CD4-positive, alpha-beta T cell treated with Interleukin-17A for 1 hour (primary cell): ENCODE results near the gene TIMP2.
"Not testable (repeated sequence)": the region's sequence is repeated elsewhere in the genome, so short reads cannot be mapped to it uniquely, and the experiment has no call there.

Experiments used
- DNase-seq: peaks from one replicate; pipeline ENCODE4 v3.0.0-alpha.2; 2020

The TIMP2 gene

DNA sequence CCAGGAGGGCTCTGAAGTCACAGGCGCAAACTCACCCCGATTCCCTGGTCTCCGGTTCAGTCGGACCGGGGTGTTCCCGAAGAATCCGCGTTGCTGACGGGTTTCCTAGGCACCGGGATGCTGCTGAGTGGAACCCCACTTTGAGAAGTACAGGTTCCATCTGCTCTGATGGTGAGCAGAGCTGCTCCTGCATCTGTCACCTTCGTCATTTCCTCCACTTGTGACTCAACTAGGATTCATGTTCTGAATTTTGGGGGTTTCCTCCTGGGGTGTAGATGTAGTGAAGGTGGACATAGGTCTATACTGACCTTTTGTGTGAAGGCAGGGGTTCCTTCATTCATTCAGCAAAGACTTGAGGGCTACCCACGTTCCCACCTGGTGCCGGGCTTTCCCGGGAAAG is 29.5 kb upstream of the TIMP2 start:
- DNase-seq, result no peak

DNA sequence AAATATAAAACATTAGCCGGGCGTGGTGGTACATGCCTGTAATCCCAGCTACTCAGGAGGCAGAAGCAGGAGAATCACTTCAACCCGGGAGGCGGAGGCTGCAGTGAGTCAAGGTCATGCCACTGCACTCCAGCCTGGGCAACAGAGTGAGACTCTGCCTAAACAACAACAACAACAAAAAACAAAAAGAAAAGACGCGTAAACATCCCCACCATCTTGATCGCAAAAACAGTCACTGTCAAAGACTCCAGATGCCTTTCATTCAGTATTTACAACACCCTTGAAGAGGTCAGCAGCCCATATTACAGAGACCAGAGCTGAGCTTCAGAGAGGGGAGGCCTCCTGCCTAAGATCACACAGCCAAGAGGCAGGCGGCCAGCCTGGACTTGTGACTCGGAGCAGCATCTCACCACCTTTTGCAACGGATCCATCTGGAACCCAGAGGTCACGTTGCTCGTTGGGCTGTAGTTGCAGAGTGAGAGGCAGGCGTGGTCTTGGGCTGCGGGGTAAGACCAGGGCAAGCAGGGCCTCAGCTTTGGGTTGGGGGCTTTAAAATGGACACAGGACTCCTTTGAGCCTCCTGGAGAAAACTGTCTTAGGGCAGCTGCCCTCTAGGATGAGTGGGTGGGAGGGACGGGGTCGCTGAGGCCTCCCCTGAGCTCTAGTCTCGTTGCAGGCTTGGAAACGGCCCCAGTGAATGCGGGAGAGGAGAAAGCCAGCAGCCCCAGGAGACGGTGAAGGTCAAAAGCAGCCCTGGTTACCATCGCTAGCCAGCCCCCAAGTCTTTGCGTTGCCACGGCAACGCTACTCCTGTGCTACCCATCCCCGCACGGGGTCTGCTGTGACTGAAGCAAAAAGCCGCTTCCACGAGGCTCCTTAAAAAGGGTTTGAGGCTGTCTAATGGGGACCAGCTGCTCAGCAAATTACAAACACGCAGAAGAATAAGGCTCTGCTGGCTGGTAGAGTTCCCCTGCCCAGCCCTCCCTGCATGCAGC is 28.5 kb upstream of the TIMP2 start:
- DNase-seq, result no peak

DNA sequence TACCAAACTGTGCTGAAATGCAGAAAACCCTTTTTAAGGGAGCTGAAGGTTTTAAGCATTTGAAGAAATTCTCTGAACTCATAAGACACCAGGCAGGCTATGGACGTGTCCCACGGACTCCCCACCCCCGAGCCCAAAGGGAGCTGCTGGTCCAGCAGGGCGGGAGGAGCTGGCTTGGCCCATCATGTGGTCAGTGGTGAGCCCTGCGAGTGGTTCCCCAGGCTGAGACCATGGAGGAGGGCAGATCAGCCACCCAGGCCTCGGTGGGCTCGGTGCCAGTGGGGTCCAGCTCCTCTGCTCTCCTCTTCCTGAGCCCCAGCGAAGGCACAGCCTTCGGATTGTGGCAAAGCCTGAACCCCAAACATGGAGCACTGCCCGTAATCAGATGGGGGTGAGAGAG is 27.5 kb upstream of the TIMP2 start:
- no peak for DNase-seq

DNA sequence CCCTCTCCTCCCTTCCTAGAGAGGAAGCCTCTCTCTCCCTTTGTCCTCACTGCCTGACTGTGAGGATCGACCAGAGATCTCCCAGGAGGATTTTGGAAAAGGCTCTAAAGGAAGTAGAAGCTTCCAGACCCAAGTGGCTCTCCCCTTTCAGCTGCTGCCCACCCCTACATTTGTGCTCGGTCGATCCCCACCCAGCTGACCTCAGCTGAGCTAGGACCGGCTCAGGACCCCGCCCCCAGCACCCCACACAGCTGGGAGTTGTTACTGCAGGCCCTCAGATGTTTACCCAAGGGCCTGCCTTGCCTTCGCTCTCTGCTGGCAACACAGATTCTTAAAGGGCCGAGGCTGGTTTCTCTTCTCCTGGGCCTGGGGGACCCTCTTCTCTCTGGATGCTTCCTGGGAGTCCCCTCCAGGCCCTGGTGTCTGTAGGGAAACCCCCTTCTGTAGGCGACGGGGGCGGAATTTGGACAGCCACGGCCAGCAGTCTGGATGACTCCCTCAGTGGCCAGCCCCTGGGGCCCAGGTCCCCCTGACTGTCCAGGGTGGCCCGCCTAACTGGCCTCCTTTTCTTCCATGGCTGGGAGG is 26.9 kb upstream of the TIMP2 start:
- DNase-seq, result no peak

DNA sequence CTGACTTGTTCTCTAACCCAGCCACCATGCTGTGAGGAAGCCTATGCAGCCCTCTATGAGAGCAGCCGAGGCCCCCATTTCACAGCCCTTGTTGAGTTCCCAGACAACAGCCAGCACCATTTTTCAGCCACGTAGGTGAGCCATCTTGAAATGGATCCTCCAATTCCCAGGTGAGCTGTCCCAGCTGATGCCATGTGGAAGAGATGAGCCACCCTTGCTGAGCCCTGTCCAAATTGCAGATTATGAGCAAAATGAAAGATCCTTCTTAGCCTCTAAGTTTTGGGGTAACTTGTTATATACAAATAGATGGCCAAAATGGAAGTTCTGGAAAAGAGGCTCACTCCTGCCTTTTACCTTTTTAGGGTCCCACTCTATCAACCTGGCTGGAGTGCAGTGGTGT is 25.7 kb upstream of the TIMP2 start:
- DNase-seq, result no peak

DNA sequence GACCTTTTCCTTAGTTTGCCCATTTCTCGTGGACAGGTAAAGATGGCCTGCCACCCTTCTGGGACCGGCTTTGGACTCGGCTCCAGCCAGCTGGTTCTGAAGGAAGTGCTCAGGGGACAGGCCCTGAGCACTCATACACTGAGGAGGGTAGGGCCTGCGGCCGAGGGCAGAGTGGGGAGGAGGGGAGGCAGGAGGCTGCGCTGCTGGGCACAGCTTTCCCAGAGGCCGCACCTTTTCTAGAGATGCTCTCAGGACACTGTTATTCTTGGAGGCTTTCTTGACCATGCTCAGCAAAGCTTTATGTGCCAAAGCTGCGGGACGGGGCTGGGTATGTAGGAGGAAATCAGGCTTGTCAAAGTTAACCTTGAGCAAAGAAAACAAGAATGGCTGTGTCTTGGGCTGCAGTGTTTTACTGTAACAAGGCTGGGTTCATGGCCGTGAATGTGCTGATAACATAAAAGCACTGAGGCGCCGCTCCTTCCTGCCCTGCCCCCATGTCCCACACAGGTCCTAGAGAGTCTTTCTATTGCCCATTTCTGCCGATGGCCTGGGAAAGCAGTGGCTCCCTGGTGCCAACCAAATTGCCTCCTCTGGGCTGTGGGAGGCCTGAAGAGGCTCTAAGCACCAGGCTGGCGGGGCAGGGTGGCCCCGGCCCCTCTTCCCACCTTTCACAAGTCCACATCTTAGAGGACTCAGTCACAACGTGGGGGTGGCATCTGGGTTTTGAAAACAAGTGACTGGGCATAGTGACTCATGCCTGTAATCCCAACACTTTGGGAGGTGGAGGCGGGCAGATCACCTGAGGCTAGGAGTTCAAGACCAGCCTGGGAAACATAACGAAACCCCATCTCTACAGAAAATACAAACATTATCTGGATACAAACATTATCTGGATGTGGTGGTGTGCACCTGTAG is 22.3 kb upstream of the TIMP2 start:
- DNase-seq, result no peak

DNA sequence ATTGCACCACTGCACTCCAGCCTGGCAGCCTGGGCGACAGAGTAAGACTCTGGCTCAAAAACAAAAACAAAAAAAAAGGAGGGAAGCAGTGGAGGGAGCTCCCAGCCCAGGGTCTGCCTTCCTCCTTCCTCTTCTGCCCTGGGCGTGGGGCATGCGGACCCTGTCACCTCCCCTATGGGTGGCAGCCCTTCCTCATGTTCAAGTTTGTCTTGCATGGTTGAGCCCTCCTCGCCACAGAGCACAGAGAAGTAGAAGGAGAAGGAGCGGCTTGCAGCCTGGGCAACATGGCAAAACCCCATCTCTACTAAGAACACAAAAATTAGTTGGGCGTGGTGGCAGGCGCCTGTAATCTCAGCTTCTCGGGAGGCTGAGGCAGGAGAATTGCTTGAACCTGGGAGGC is 21.4 kb upstream of the TIMP2 start:
- no peak for DNase-seq

DNA sequence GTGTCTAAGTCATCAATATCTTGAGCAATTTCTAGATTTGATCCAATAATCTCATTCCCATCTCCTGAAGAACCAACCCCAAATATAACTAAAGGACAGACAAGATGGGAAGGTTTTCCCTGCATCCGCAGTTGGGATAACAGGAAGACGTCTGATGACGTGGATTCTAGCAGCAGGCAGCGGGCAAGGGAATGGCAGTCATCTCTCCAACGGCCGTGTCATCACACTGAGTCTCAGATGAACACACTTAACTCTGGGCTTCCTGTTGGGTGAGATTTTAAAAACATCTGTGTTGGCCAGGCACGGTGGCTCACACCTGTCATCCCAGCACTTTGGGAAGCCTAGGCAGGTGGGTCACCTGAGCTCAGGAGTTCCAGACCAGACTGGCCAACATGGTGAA is 20.9 kb upstream of the TIMP2 start:
- DNase-seq, result no peak

DNA sequence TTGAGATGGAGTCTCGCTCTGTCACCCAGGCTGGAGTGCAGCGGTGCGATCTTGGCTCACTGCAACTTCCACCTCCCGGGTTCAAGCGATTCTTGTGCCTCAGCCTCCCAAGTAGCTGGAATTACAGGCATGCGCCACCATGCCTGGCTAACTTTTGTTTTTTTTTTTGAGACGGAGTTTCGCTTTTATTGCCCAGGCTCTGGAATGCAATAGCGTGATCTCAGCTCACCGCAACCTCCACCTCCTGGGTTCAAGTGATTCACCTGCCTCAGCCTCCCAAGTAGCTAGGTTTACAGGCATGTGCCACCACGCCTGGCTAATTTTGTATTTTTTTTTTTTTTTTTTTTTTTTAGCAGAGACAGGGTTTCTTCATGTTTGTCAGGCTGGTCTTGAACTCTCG is 20.3 kb upstream of the TIMP2 start:
- not testable (repeated sequence) for DNase-seq

DNA sequence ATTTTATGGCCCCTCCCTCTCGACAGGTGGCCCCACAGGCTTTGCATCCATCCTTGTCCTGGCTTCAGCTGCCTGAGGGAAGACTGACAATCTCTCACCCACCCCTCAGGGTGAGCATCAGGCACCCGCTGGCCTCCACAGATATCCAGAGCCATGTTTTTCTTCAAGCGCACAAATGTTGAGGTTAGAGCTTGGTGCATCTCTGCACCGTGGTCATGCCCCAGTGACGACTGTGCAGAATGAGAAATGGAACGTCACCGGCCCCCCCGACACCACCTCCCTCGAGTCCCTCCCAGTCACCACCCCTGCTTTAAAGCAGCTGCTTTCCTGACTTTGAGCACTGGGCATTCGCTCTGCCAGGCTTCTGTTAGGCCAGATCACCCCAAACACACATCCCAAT is 19.8 kb upstream of the TIMP2 start:
- no peak for DNase-seq

DNA sequence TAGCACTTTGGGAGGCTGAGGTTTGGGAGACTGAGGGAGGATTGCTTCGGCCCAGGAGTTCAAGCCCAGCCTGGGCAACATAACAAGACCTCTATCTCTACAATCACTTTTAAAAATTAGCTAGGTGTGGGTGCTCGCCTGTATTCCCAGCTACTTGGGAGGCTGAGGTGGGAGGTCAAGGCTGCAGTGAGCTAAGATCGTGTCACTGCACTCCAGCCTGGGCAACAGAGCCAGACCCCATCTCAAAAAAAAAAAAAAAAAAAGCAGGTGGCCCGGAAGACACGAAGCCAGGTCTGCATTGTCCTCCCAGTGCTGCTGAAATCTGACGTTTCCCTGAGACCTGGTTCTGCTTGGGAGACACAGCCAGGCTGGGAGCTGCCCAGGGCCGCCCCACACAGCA is 18.8 kb upstream of the TIMP2 start:
- DNase-seq, result no peak

DNA sequence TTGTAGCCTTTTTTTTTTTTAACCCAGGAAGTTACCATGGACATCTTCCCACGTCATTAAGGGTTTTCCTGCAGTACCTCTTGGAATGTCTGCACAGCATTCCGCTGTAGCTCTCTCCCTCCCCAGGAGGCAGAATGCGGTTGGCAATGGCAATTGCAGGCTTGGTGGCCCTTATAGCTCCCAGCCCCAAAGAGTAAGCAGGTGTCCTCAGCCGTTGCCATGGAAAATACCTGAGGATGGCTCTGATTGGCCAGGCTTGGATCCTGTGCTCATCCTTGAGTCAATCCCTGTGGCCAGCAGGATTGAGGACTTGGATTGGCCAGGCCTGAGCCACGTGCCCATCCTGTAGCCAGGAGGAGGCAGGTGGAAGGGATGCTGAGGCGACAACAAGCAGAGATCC is 15.5 kb upstream of the TIMP2 start:
- DNase-seq, result no peak

DNA sequence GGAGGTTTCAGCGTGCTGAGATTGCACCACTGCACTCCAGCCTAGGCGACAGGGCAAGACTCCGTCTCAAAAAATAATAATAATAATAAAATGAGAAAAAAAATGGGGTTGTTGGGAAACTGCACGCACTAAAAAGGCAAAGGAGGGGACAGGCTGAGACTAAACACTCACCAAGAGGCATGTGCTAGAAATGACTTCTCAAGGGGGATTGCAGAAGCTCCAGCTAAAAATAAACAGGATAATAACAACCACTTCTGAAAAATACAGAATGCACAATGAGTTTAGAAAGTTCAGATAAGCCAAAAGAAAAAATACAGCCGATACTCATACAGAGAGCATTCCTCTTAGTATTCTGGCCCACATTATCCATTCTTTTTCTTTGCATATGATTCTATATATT is 15.1 kb upstream of the TIMP2 start:
- no peak for DNase-seq

DNA sequence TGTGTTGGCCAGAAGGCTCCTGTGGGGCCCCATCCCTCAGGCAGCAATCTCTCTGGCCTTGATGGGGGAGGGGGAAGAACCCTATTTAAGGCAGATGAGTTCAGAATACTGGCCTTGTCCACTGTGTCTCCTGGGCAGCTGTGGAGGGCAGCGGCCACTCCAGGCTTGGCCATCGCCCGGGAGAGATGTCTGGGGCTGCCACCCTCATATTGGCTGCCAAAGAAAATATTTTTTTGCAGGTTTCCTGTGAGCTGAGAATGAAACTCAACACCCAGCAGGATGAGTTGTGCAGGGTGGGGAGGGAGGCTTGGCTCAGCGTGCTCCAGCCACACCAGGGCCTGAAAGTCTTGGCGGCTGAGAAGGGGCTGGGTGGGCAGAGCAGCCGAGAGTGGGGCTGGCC is 14.4 kb upstream of the TIMP2 start:
- DNase-seq, result no peak

DNA sequence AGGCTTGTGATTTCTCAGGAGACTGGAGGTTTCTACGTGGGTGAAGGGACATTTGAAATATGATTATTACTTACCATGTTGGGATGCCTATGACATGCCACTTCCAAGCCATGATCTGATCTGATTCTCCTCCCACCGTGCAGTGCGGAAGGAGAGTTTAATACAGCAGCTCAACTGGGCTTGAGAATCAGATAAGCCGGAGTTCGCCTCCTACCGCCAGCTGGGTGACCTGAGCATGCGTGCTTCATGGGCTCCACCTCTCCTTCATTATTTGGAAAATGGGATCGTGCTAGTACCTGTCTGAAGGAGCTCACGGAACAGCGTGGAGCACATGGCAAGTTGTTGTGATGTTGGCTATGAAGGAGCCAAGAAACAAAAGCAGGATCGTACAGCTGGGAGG is 12.4 kb upstream of the TIMP2 start:
- no peak for DNase-seq

DNA sequence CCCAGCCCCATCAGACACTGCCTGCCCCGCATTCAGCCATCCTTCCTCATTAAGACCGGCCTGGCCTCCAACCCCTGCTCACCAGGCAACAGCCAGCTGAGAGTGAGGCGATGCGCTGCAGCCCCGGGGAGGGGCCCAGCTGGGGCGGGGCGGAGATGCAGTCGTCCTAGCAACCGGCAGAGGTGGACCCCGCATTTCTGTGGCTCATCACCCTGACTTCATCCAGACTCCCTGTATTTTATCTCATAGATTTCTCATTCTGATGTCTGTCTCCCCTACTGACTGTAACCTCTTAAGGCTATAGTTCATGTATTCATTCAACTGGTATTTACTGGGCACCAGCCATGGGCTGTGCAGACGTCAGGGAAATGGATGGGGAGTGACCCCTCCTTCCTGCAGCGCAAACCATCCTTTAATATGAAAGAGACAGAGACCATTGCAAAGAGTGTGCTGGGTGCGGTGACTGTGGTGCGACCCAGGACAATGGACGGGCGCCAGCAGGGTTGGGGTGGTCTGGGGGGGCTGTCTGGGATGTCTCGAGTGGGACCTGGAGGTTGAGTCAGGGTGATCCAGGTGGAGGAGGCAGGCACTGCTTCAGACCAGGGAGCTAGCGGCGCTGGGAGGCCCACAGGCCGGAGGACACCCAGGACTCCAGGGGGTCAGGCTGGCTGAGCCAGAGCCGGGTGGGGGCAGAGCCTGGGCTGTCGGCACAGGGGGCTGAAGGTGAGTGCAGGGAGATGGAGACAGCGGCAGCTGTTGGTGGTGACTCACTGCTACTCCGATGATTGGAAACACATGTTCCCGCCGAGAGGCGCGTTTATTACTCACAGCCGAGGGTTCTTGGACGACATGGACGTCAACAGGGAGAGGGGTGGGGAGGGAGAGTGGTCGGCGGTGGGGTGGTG is 10.5 kb upstream of the TIMP2 start:
- no peak for DNase-seq

DNA sequence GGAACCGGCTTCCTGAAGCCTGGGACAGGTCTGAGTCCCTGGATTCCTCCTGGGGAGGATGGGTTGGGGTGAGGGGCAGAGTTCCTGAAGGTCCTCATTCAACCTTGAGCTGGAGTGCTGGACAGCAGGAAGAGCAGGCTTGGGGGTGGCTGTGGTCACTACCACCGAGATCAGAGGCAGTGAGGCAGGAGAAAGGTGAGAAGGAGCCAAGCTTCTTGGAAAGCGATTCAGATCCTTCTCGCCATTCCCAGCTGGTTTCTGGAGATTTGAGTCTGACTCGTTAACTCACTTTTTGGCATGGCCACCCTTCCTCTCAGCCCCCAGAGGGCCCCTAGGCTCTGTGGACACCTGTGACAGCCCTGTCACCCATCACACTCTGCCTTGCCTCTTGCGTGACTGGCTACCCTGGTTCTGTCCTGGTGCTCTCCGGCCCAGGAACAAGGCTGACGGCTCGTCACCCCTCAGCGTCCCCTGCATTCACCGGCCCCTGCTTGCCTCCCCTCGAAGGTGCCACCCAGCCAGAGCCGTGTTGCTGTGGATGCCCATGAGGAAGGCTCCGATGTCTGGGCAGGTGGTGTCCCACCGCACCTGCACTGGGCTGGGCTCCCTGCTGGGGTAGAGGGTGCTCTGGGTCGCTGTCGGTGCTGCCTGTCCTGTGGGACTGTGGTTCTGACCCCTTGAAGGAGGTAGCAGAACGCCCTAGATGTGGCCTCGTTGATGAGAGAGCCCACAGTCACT is 9.7 kb upstream of the TIMP2 start:
- no peak for DNase-seq

DNA sequence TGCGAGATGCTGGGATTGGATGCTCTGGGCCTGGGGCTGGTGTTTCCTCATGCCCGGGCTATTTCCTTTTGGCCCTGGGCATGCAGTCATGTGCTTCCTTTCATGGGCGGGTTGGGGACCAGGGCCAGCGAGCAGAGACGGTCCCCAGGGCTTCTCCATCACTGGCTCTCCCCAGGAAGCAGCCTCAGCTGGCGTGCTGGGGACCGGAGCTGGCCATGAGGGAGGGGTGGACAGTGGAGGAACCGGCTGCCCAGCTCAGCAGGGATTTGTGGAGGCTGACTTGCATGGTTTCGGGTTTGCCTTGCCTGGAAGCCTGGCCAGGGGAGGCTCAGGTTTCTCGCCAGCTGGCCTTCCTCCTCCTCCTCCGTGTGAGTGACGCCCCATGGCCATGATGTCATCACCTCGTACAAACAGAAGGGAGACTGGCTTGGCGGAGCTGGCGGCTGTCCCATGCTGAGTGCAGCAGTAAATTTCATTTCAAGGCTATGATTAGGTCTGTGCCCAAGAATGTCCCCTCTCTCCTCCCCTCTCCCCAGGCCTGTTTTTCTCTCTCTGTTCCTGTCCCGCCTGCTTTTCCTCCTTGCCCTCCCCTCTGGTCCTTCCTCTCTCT is 8.9 kb upstream of the TIMP2 start:
- DNase-seq, result no peak

DNA sequence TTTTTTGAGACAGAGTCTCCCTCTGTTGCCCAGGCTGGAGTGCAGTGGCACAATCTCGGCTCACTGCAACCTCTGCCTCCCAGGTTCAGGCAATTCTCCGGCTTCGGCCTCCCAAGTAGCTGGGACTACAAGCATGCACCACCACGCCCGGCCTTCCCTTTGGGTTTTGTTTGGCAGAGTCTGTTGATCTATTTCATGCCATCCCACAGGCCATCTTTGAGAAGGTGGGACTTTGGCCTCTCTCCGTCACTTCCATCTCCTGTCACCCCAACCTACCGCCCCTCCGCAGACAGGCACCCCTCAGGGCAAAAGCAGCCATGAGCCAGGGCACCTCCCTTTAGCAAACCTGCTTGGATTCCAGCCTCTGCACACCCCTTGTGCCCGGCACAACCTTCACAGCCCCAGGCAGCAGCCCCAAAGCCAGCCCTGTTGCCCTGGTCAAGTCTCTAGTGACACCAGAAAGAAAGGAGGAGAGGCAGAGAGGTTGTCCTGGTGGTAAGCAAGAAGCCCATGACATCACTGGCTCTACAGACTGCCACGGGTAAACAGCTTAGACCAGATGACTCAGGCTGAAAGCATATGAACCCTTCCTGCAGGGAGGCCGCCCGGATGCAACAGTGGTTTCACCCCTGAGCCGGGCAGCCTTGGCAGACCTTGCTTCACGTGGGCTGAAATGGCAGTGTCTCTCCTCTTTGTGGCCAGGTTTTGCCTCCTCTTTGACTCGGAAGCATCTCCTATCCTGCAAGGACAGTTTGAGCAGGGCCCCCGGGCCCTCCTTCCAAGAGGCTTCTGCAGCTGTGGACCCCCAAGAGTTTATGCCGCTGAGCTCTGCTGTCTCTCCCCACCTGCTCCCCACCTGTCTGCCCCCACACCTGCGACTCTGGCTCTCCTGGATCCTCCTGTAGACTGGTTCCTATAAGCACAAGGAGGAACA is 8.1 kb upstream of the TIMP2 start:
- DNase-seq, result peak; percentile 45
